Suprapubic skin (tissue), 4 donors: ENCODE results near the gene TNIK. TPM values are rescaled to one million over a fixed set of nuclear protein-coding genes. Genes with fewer than 3 reads are reported as not detected.

Experiments
- DNase-seq, 2 donors: peaks; one replicate each; pipeline ENCODE4 v3.0.0-alpha.2; 2019; ENCODE audit warnings: low spot score in 2 of 2
- H3K27ac ChIP-seq: fragments of 200-600 bp; sonication (generic); one replicate; pipeline ENCODE4 v1.5.1; 2019
- H3K27me3 ChIP-seq: fragments of 200-600 bp; sonication (generic); one replicate; pipeline ENCODE4 v1.5.1; 2019
- H3K36me3 ChIP-seq: fragments of 200-600 bp; sonication (generic); one replicate; pipeline ENCODE4 v1.5.1; 2019
- H3K4me1 ChIP-seq: fragments of 200-600 bp; sonication (generic); one replicate; pipeline ENCODE4 v1.5.1; 2019
- H3K4me3 ChIP-seq: fragments of 200-600 bp; sonication (generic); one replicate; pipeline ENCODE4 v1.5.1; 2019; ENCODE audit warnings: mild to moderate bottlenecking
- H3K9me3 ChIP-seq: fragments of 200-600 bp; sonication (generic); one replicate; pipeline ENCODE4 v1.5.1; 2019
- EP300 ChIP-seq: sonication (generic); formaldehyde crosslinking; IDR thresholded peaks from one replicate; pipeline ENCODE4 v1.6.1; 2017; ENCODE audit warnings: antibody characterized with exemption
- POLR2A ChIP-seq, 2 donors: fragments of 450-650 bp; IDR thresholded peaks; one replicate each; pipeline ENCODE4 v1.6.1; 2017; ENCODE audit warnings: antibody characterized with exemption in 2 of 2, mild to moderate bottlenecking in 2 of 2, moderate library complexity in 2 of 2
- POLR2AphosphoS5 ChIP-seq, 3 donors: sonication (generic); formaldehyde crosslinking; IDR thresholded peaks; one replicate each; pipeline ENCODE4 v1.6.1; 2017; ENCODE audit warnings: antibody characterized with exemption in 3 of 3
- WGBS: methylation state at CpG from one replicate; pipeline ENCODE4 v1.1.5; 2018; 5-methylcytosine and 5-hydroxymethylcytosine counted together
- total RNA-seq, 4 donors: library from RNA; depleted of rRNA; stranded (reverse); fragments of >200 nt; gene quantifications; one replicate each; pipeline ENCODE4 v1.1.0, GENCODE V29; 2016
- TF ChIP-seq, protein P1 (sequence below), 2 donors: fragments of 200-600 bp in 1 of 2; fragments of 450-650 bp in 1 of 2; sonication (generic) in 1 of 2; IDR thresholded peaks; one replicate each; pipeline ENCODE4 v1.5.1; 2016 to 2019; ENCODE audit warnings: antibody characterized with exemption in 2 of 2, mild to moderate bottlenecking in 1 of 2, moderate library complexity in 1 of 2

TNIK gene
- total RNA-seq, 4 donors from 2014 or later, result 2.0 to 4.3 (median 3.1) TPM

DNA sequence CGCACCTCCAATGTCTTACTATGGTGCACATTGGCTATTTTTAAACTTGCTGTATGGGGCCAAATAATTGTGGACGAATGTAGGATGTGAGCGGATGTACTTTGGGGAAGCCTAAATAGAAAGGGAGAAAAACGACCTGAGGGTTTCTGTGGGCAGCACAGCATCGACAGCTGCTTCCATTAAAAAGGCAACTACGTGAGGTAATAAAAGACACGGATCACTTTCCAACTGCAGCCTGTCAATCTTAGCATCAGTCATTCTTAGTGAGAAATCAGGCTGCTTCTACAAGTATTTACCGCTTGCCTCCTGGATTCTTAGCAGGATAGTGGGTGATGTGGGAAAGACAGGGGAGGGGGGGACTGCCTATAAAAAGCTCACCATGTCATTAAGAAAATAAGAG, 247.0 kb downstream of the TNIK start:
- no peak for DNase-seq
- H3K27ac ChIP-seq, result no peak overlapping the region
- TF ChIP-seq, protein P1, sequence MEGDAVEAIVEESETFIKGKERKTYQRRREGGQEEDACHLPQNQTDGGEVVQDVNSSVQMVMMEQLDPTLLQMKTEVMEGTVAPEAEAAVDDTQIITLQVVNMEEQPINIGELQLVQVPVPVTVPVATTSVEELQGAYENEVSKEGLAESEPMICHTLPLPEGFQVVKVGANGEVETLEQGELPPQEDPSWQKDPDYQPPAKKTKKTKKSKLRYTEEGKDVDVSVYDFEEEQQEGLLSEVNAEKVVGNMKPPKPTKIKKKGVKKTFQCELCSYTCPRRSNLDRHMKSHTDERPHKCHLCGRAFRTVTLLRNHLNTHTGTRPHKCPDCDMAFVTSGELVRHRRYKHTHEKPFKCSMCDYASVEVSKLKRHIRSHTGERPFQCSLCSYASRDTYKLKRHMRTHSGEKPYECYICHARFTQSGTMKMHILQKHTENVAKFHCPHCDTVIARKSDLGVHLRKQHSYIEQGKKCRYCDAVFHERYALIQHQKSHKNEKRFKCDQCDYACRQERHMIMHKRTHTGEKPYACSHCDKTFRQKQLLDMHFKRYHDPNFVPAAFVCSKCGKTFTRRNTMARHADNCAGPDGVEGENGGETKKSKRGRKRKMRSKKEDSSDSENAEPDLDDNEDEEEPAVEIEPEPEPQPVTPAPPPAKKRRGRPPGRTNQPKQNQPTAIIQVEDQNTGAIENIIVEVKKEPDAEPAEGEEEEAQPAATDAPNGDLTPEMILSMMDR (IDR thresholded peaks at IDR 0.05), result no peak
- TF ChIP-seq POLR2AphosphoS5 (IDR thresholded peaks at IDR 0.05) (no peak), EP300 (no peak), POLR2A (IDR thresholded peaks at IDR 0.05) (no peak)
- no peaks in the 10 kb centered on the region for H3K36me3 ChIP-seq
- H3K4me1 ChIP-seq, result no peaks in the 10 kb centered on the region
- WGBS, result 77% methylated on average over 8 of the region's 8 CpGs
- H3K4me3 ChIP-seq, result no peak overlapping the region
- no peaks in the 10 kb centered on the region for H3K27me3 ChIP-seq
- H3K9me3 ChIP-seq, result no peaks in the 10 kb centered on the region

DNA sequence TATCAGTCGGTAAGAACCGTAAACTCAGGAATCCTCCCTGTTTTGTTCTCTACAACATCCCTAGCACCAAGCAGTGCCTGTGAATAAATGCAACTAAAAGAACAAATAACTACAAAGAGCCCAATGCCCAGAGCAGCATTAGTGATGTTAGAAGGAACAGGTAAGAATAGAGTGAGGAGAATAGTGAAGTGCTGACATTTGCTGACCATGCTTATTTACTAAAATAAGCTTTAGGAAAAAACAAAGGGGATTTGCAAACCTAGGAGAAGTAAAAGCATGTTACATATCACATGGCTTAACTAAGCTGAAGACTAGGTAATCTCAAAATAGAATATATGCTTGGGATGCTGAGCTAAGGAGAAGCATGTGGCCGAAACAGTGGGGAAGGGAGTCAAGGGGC, 247.6 kb downstream of the TNIK start:
- Histone ChIP-seq H3K27me3 (no peaks in the 10 kb centered on the region), H3K4me3 (no peak overlapping the region), H3K9me3 (no peaks in the 10 kb centered on the region), H3K4me1 (no peaks in the 10 kb centered on the region), H3K27ac (no peak overlapping the region), H3K36me3 (no peaks in the 10 kb centered on the region)
- WGBS, result 94% methylated on average over 3 of the region's 3 CpGs
- TF ChIP-seq POLR2A (IDR thresholded peaks at IDR 0.05) (no peak), EP300 (no peak), POLR2AphosphoS5 (IDR thresholded peaks at IDR 0.05) (no peak)
- TF ChIP-seq, protein P1 (IDR thresholded peaks at IDR 0.05), result no peak
- no peak for DNase-seq

DNA sequence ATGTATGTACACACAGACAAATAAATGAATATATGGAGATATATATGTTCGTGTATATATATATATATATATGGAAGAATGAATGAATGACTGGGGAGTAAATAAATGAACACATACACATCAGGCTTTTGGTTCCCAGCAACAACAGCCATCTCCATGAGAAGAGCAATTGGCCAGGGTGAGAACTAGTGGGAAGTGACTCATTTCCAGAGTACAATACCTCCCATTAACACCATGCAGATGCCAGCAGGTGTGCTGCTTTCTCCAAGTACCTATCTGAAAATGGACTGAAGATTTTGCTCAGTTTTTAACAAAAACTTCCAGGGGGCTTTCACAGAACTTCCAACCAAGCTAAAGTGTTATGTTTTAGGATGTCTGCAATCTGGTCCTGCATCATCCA, 253.9 kb downstream of the TNIK start:
- Histone ChIP-seq H3K27ac (no peak overlapping the region), H3K9me3 (no peaks in the 10 kb centered on the region), H3K36me3 (no peaks in the 10 kb centered on the region), H3K4me1 (no peaks in the 10 kb centered on the region), H3K4me3 (no peak overlapping the region), H3K27me3 (no peaks in the 10 kb centered on the region)
- DNase-seq, result no peak
- 88% methylated on average over 1 of the region's 1 CpG for WGBS
- TF ChIP-seq, protein P1 (IDR thresholded peaks at IDR 0.05), result no peak
- no peak for TF ChIP-seq POLR2AphosphoS5 (IDR thresholded peaks at IDR 0.05)

DNA sequence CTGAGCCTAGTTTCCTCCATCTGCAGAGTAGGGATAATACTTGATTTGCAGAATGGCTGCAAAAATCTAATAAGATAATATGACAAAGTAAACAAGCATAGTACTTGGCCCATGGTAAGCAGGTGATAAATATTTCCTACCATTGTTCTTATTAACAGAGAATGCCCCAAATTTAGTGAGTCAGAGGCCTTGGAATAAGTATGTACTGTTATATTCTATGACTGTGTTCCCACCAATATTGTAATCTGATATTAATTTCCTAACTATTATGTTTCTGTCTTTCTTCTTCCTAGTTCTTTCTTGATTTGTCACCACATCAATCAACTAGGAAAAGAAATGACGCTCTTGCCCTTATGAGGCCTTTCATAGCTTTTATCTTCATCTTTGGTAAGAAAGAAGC, 255.3 kb downstream of the TNIK start:
- Histone ChIP-seq H3K27me3 (no peaks in the 10 kb centered on the region), H3K4me1 (no peaks in the 10 kb centered on the region), H3K36me3 (no peaks in the 10 kb centered on the region), H3K9me3 (no peaks in the 10 kb centered on the region), H3K27ac (no peak overlapping the region), H3K4me3 (no peak overlapping the region)
- 82% methylated on average over 1 of the region's 1 CpG for WGBS
- DNase-seq, result no peak
- TF ChIP-seq POLR2AphosphoS5 (IDR thresholded peaks at IDR 0.05) (no peak), POLR2A (IDR thresholded peaks at IDR 0.05) (no peak), EP300 (no peak)
- TF ChIP-seq, protein P1 (IDR thresholded peaks at IDR 0.05), result no peak

DNA sequence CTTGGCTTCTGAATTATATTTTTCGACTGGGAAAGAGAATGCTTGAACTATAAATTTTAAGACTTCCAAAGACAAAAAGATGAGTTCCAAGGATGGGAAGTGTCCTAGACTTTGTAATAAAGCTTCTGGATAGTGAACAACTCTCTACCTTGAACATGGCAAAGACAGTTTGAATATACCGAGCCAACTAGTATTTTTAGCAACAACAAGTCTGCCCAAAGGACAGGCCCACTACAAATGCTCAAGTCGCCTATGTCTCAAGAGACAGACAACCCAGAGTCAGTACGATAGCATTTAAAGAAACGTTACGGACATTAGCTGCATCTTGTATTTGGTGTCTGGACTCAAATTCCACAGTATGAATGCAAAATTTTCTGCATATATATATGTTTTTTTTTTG, 258.4 kb downstream of the TNIK start:
- TF ChIP-seq POLR2A (IDR thresholded peaks at IDR 0.05) (no peak), POLR2AphosphoS5 (IDR thresholded peaks at IDR 0.05) (no peak), EP300 (no peak)
- TF ChIP-seq, protein P1 (IDR thresholded peaks at IDR 0.05), result no peak
- no peaks in the 10 kb centered on the region for H3K4me1 ChIP-seq
- DNase-seq, result no peak
- no peak overlapping the region for H3K4me3 ChIP-seq
- 84% methylated on average over 6 of the region's 6 CpGs for WGBS
- H3K36me3 ChIP-seq, result no peaks in the 10 kb centered on the region
- H3K27me3 ChIP-seq, result no peaks in the 10 kb centered on the region
- no peaks in the 10 kb centered on the region for H3K9me3 ChIP-seq
- H3K27ac ChIP-seq, result no peak overlapping the region
